K562 (cell line): Measurements from ENCODE around the gene MIB2. TPM values are rescaled to one million over a fixed set of nuclear protein-coding genes. Genes with fewer than 3 reads are reported as not detected.

ENCODE experiments used
- CHD1 ChIP-seq: fragments of 200-600 bp; sonication (generic); IDR thresholded peaks from one replicate; pipeline ENCODE4 v1.6.1; 2012; ENCODE audit warnings: mild to moderate bottlenecking, moderate library complexity, low read length, inconsistent platforms
- GABPA ChIP-seq: fragments of 200-800 bp; sonication (Bioruptor generic); conservative IDR thresholded peaks from 2 replicates; pipeline ENCODE4 v1.6.1; 2016; ENCODE audit warnings: low read depth, missing genetic modification characterization, missing compliant biosample characterization
- HBP1 ChIP-seq: fragments of 450-650 bp; formaldehyde crosslinking; IDR thresholded peaks from 2 replicates; pipeline ENCODE4 v1.4.0; 2022; ENCODE audit warnings: missing genetic modification characterization
- MTF1 ChIP-seq: fragments of 250-450 bp; sonication (Bioruptor Pico); IDR thresholded peaks from 2 replicates; pipeline ENCODE4 v1.9.0; 2021; ENCODE audit warnings: moderate library complexity, mild to moderate bottlenecking, inconsistent platforms, borderline replicate concordance
- PBX2 ChIP-seq, 2 experiments: IDR thresholded peaks in 1 of 2; conservative IDR thresholded peaks in 1 of 2; 2 replicates each; pipeline ENCODE4 v1.6.1; 2016; ENCODE audit warnings: low read depth in 2 of 2, mild to moderate bottlenecking in 1 of 2, missing compliant biosample characterization in 1 of 2, missing genetic modification characterization in 1 of 2, moderate library complexity in 1 of 2
- PREB ChIP-seq: sonication (generic); formaldehyde crosslinking; IDR thresholded peaks from 2 replicates; pipeline ENCODE4 v1.8.1; 2023; ENCODE audit warnings: mild to moderate bottlenecking, missing genetic modification reagents
- RBM14 ChIP-seq: fragments of 200-400 bp; formaldehyde crosslinking; IDR thresholded peaks from 2 replicates; pipeline ENCODE4 v1.6.1; 2018; ENCODE audit warnings: low read depth, mild to moderate bottlenecking, low read length, moderate library complexity, borderline replicate concordance; ENCODE audit not compliant: insufficient read depth
- TCF3 ChIP-seq: sonication (generic); formaldehyde crosslinking; IDR thresholded peaks from 2 replicates; pipeline ENCODE4 v1.4.0; 2020; ENCODE audit warnings: mild to moderate bottlenecking, missing genetic modification reagents
- ZBTB2 ChIP-seq: fragments of 450-650 bp; IDR thresholded peaks from 2 replicates; pipeline ENCODE4 v1.6.1; 2016; ENCODE audit warnings: antibody characterized with exemption
- polyA plus RNA-seq, 8 experiments: library from polyadenylated mRNA; depleted of rRNA in 4 of 8; stranded (reverse) in 5 of 8; unstranded in 3 of 8; fragments of >200 nt; fragmentation: Nextera tagmentation in 2 of 8; fragmentation: Illumina TruSeq in 1 of 8; extraction: Ambion mirVana in 2 of 8; extraction: Trizol in 1 of 8; gene quantifications; 2 replicates each; pipeline versions ENCODE4 v1.2.1 to v1.2.3, GENCODE V29; 2011 to 2014; ENCODE audit warnings: inconsistent platforms in 1 of 8, missing spikeins in 1 of 8
- total RNA-seq, 7 experiments: library from RNA; depleted of rRNA in 6 of 7; stranded (reverse); fragments of >200 nt in 6 of 7; fragmentation: Illumina TruSeq in 2 of 7; extraction: Trizol in 2 of 7; gene quantifications; 2 replicates each; pipeline versions ENCODE4 v1.2.1 to v1.2.3, GENCODE V29; 2011 to 2021; ENCODE audit warnings: low replicate concordance in 1 of 7
- TF ChIP-seq, protein P1 (sequence below): fragments of 450-650 bp; IDR thresholded peaks from 2 replicates; pipeline ENCODE4 v1.6.1; 2017; ENCODE audit warnings: antibody characterized with exemption
- TF ChIP-seq, protein P2 (sequence below), 3 experiments: IDR thresholded peaks in 2 of 3; conservative IDR thresholded peaks in 1 of 3; 2 replicates each; pipeline ENCODE4 v1.5.1; 2011 to 2012; ENCODE audit warnings: low read length in 3 of 3, mild to moderate bottlenecking in 3 of 3, control low read depth in 2 of 3, improper control_type of control experiment in 1 of 3, inconsistent platforms in 1 of 3, low read depth in 1 of 3, mixed read lengths in 1 of 3, moderate library complexity in 1 of 3; ENCODE audit not compliant: insufficient read depth in 2 of 3

Gene MIB2
- total and polyA plus RNA-seq, 9 of the 15 experiments (the other 6 are each of a cell fraction or from before 2014, with no cell fraction given), result 0.04 to 17.0 (median 4.9) TPM; not detected in 1

DNA sequence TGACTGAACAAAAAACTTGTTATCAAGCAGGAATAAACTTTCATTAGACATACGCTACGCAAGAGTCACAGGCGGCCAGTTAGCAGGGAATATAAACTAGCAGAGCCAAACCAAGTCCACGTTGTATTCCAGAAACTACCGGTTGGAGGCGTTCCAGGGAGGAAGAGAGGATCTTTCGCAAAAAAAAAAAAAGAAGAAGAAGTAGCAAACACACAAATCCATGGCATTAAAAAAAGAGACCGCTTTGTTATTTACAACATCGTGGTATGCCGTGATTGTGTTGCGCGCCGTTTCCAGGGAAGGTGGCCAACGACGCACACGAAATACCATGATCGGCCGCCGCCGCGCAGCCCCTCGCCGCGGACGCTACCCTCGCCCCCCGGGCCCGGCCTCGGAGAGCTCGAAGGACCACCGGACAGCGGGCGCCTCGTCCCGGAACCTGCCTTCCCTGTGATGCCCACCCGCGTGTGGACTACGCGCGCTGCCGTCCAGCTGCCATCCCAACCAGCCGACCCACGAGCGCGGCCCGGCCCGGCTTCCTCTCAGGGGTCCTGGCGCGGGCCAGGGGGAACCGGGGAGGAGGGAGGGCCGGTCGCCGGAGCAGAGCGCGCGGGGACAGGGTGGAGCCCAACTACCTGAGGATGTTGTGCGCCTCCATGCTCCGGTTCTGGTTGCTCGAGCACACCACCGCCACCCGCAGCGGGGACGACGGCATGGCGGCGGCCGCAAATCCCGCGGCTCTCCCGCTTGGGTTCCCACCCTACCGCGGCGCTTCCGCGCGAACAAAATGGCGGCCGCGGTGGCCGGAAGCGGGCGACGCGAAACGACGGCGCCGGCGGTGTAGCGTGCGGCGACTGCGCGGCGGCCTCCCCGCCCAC is 41.2 kb upstream of the MIB2 start (continued):
- peak; percentile 99 for TF ChIP-seq CHD1
- no peak; the same call in 1 of the 2 replicates for TF ChIP-seq PREB (CRISPR knock-in tag)
- TF ChIP-seq MTF1 (CRISPR knock-in tag), result no peak
- peak; percentile 80; the same call in 1 of the 2 replicates for TF ChIP-seq RBM14
- no peak for TF ChIP-seq HBP1 (CRISPR knock-in tag)
- TF ChIP-seq, protein P1, sequence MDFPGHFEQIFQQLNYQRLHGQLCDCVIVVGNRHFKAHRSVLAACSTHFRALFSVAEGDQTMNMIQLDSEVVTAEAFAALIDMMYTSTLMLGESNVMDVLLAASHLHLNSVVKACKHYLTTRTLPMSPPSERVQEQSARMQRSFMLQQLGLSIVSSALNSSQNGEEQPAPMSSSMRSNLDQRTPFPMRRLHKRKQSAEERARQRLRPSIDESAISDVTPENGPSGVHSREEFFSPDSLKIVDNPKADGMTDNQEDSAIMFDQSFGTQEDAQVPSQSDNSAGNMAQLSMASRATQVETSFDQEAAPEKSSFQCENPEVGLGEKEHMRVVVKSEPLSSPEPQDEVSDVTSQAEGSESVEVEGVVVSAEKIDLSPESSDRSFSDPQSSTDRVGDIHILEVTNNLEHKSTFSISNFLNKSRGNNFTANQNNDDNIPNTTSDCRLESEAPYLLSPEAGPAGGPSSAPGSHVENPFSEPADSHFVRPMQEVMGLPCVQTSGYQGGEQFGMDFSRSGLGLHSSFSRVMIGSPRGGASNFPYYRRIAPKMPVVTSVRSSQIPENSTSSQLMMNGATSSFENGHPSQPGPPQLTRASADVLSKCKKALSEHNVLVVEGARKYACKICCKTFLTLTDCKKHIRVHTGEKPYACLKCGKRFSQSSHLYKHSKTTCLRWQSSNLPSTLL, result no peak
- TF ChIP-seq ZBTB2, result peak; percentile 10; the same call in 1 of the 2 replicates
- TF ChIP-seq GABPA, result peak; percentile 93; the same call in 1 of the 2 replicates
- 0 out of 2 replicates have a peak, but pooled peaks have one; percentile 3 for TF ChIP-seq TCF3
- TF ChIP-seq, protein P2, sequence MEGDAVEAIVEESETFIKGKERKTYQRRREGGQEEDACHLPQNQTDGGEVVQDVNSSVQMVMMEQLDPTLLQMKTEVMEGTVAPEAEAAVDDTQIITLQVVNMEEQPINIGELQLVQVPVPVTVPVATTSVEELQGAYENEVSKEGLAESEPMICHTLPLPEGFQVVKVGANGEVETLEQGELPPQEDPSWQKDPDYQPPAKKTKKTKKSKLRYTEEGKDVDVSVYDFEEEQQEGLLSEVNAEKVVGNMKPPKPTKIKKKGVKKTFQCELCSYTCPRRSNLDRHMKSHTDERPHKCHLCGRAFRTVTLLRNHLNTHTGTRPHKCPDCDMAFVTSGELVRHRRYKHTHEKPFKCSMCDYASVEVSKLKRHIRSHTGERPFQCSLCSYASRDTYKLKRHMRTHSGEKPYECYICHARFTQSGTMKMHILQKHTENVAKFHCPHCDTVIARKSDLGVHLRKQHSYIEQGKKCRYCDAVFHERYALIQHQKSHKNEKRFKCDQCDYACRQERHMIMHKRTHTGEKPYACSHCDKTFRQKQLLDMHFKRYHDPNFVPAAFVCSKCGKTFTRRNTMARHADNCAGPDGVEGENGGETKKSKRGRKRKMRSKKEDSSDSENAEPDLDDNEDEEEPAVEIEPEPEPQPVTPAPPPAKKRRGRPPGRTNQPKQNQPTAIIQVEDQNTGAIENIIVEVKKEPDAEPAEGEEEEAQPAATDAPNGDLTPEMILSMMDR (IDR thresholded peaks at IDR 0.05 in 2 of 3, conservative IDR thresholded peaks at IDR 0.05 in 1 of 3; ENCODE audit: insufficient read depth in 2 of 3, low read depth in 1 of 3, low read length in 3 of 3), result peak; percentile 22 to 61 (median 61); a peak in 4 of 6 replicates
- TF ChIP-seq PBX2 (CRISPR knock-in tag; IDR thresholded peaks at IDR 0.05; ENCODE audit: low read depth), result no peak
- TF ChIP-seq PBX2 (tag; conservative IDR thresholded peaks at IDR 0.05; ENCODE audit: low read depth), result no peak
